CD4-positive, alpha-beta T cell (primary cell): ENCODE measurements around the gene IL15. TPM values are rescaled to one million over a fixed set of nuclear protein-coding genes. Genes with fewer than 3 reads are reported as not detected.

Source experiments
- ATAC-seq: fragments of 200-7000 bp; cut with Tn5 transposase; one replicate; pipeline ENCODE4 v1.10.0; 2022; ENCODE audit warnings: mild to moderate bottlenecking; ENCODE audit not compliant: poor library complexity
- CTCF ChIA-PET: fragments of 350-600 bp; sonication (Branson Sonifier 250); formaldehyde crosslinking; loops from one replicate; lab custom pipeline; 2021; ENCODE audit warnings: antibody characterized with exemption, inconsistent platforms; lab: Charles Lee
- POLR2A ChIA-PET: fragments of 350-600 bp; sonication (Branson Sonifier 250); formaldehyde crosslinking; loops from one replicate; lab custom pipeline; 2021; ENCODE audit warnings: antibody characterized with exemption, inconsistent platforms; lab: Charles Lee
- DNase-seq, 14 experiments: peaks; one replicate each; pipeline ENCODE4 v3.0.0-alpha.2; 2013 to 2020; ENCODE audit warnings: mixed read lengths in 2 of 14
- H3K27ac ChIP-seq, 2 donors: one replicate each; pipeline versions ENCODE4 v1.5.1 to v1.7.0; 2013; ENCODE audit warnings: low read length in 2 of 2, low read depth in 1 of 2, mild to moderate bottlenecking in 1 of 2
- H3K27me3 ChIP-seq, 2 experiments: 1 replicate in 1 of 2; 2 replicates in 1 of 2; pipeline versions ENCODE4 v1.6.1 to v1.7.0; 2013; ENCODE audit warnings: low read length in 2 of 2, control low read depth in 1 of 2, mild to moderate bottlenecking in 1 of 2, moderate library complexity in 1 of 2; ENCODE audit not compliant: insufficient read depth in 2 of 2, control insufficient read depth in 1 of 2
- H3K36me3 ChIP-seq: one replicate; pipeline ENCODE4 v1.6.1; 2013; ENCODE audit warnings: low read length, control low read depth; ENCODE audit not compliant: insufficient read depth
- H3K4me1 ChIP-seq: one replicate; pipeline ENCODE4 v1.6.1; 2013; ENCODE audit warnings: low read length, control low read depth; ENCODE audit not compliant: insufficient read depth
- H3K4me3 ChIP-seq: one replicate; pipeline ENCODE4 v1.5.1; 2013; ENCODE audit warnings: mild to moderate bottlenecking, low read length, moderate library complexity
- H3K9me3 ChIP-seq, 2 experiments: 1 replicate in 1 of 2; 2 replicates in 1 of 2; pipeline versions ENCODE4 v1.6.1 to v1.7.0; 2013; ENCODE audit warnings: low read length in 2 of 2, mild to moderate bottlenecking in 2 of 2, control low read depth in 1 of 2, moderate library complexity in 1 of 2; ENCODE audit not compliant: control insufficient read depth in 1 of 2, insufficient read depth in 1 of 2
- H3K27ac Mint-ChIP-seq: one replicate; pipeline ENCODE4 v1.8.0; 2020; ENCODE audit warnings: mixed read lengths
- H3K27me3 Mint-ChIP-seq: one replicate; pipeline ENCODE4 v1.8.0; 2021; ENCODE audit warnings: mixed read lengths
- H3K36me3 Mint-ChIP-seq: one replicate; pipeline ENCODE4 v1.8.0; 2021; ENCODE audit warnings: low read depth, mixed read lengths
- H3K4me1 Mint-ChIP-seq: one replicate; pipeline ENCODE4 v1.8.0; 2021; ENCODE audit warnings: low read depth, mixed read lengths
- H3K4me3 Mint-ChIP-seq: one replicate; pipeline ENCODE4 v1.8.0; 2020; ENCODE audit warnings: mild to moderate bottlenecking, mixed read lengths
- H3K9me3 Mint-ChIP-seq: one replicate; pipeline ENCODE4 v1.8.0; 2020; ENCODE audit warnings: mixed read lengths
- CTCF ChIP-seq: fragments of 200-600 bp; IDR thresholded peaks from one replicate; pipeline ENCODE4 v1.8.0; 2022; ENCODE audit warnings: antibody characterized with exemption, mild to moderate bottlenecking
- intact Hi-C, 2 experiments: fragments of 100-400 bp; cut with DNase I in 1 of 2; cut with micrococcal nuclease in 1 of 2; formaldehyde crosslinking; loops; one replicate each; pipeline versions ENCODE4 v1.15.1 to v1.9.0; 2023 to 2025; cut with DNase I, micrococcal nuclease
- polyA plus RNA-seq, 2 donors: library from polyadenylated mRNA; unstranded; fragments of 120-200 nt; gene quantifications; one replicate each; pipeline ENCODE4 v1.2.1, GENCODE V29; 2013
- total RNA-seq, 174 experiments: library from RNA in 2 of 174; stranded (reverse) in 2 of 174; gene quantifications; one replicate each; pipeline ENCODE4 v1.2.3 and lab custom pipeline; 2021 to 2026

IL15 gene, protein sequence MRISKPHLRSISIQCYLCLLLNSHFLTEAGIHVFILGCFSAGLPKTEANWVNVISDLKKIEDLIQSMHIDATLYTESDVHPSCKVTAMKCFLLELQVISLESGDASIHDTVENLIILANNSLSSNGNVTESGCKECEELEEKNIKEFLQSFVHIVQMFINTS
- 1 to 10 TPM in 1 of 2 experiments, under 1 TPM in 1; 0.60 to 1.3 TPM for total RNA-seq
- polyA plus RNA-seq (2013, experiment 1 of 2): 4.8 TPM
- polyA plus RNA-seq (2013, experiment 2 of 2): 7.1 TPM
- 0.09 to 10.7 (median 2.8) reads per million in 172 experiments for total RNA-seq (lab: John Stamatoyannopoulos, UW)

- no peaks in the 10 kb centered on the region for H3K27me3 ChIP-seq
- POLR2A ChIA-PET: no interaction called here
- CTCF ChIA-PET: no interaction called here
- H3K27ac ChIP-seq: peak within 1 kb of the TSS in 1 of 2 donors; percentile 20
- H3K9me3 ChIP-seq: no peaks in the 10 kb centered on the region
- Mint-ChIP-seq H3K4me3 (peak within 1 kb of the TSS; percentile 97), H3K27ac (no peak within 1 kb of the TSS), H3K36me3 (peaks cover 5% of the 10 kb centered on the region), H3K27me3 (peaks cover 22% of the 10 kb centered on the region), H3K4me1 (peaks cover 21% of the 10 kb centered on the region), H3K9me3 (no peaks in the 10 kb centered on the region)
- ATAC-seq: peak; percentile 77
- peak within 1 kb of the TSS; percentile 91 for H3K4me3 ChIP-seq
- intact Hi-C loops: loop anchor here in 1 of 2 experiments (5.0 kb wide), 1 partner anchor 414 kb away; the partner anchor contains the start of gene ZNF330
- TF ChIP-seq CTCF: no peak
- peak; percentile 29 to 87 (median 49) for DNase-seq
- peaks cover 12% of the 10 kb centered on the region for H3K4me1 ChIP-seq
- H3K36me3 ChIP-seq: no peaks in the 10 kb centered on the region
Observed at GRCh38 chr4:141636082-141636770, at the start of gene IL15. Gene IL15 (plus strand): TSS chr4:141636583. CDS start chr4:141719465, 82,882 bp downstream.

- ChIA-PET CTCF (no interaction called here), POLR2A (no interaction called here)
- Mint-ChIP-seq H3K9me3 (peaks cover 6% of the 10 kb centered on the region), H3K27ac (no peak overlapping the region), H3K27me3 (peaks cover under 1% of the 10 kb centered on the region), H3K36me3 (no peaks in the 10 kb centered on the region), H3K4me1 (no peaks in the 10 kb centered on the region), H3K4me3 (no peak overlapping the region)
- Histone ChIP-seq H3K4me1 (no peaks in the 10 kb centered on the region), H3K27me3 (no peaks in the 10 kb centered on the region), H3K36me3 (no peaks in the 10 kb centered on the region), H3K4me3 (no peak overlapping the region), H3K27ac (no peak overlapping the region), H3K9me3 (peaks cover 0 to 4% of the 10 kb centered on the region in 2 experiments)
- intact Hi-C loops: no loop called here
- no peak for TF ChIP-seq CTCF
- ATAC-seq (no peak), DNase-seq (no peak)
Observed at GRCh38 chr4:141587897-141588296, 48.5 kb upstream of the IL15 start.

- DNase-seq: no peak
- no peaks in the 10 kb centered on the region for H3K4me1 Mint-ChIP-seq
- H3K27me3 Mint-ChIP-seq: peaks cover 4% of the 10 kb centered on the region
- Histone ChIP-seq H3K36me3 (no peaks in the 10 kb centered on the region), H3K4me1 (no peaks in the 10 kb centered on the region), H3K9me3 (no peaks in the 10 kb centered on the region), H3K27ac (no peak overlapping the region), H3K27me3 (no peaks in the 10 kb centered on the region), H3K4me3 (no peak overlapping the region)
- POLR2A ChIA-PET: no interaction called here
- intact Hi-C loops: no loop called here
- no peak for TF ChIP-seq CTCF
- H3K36me3 Mint-ChIP-seq: no peaks in the 10 kb centered on the region
- CTCF ChIA-PET: no interaction called here
- no peaks in the 10 kb centered on the region for H3K9me3 Mint-ChIP-seq
- no peak overlapping the region for H3K27ac Mint-ChIP-seq
- no peak overlapping the region for H3K4me3 Mint-ChIP-seq
- ATAC-seq: no peak
Observed at GRCh38 chr4:141595531-141595930, 40.9 kb upstream of the IL15 start.
